Activated naive CD4-positive, alpha-beta T cell treated with Interleukin-2 at 50 U/mL for 16 hours (primary cell): ENCODE data around the gene FKBP15.
"Not testable (repeated sequence)": the region's sequence is repeated elsewhere in the genome, so short reads cannot be mapped to it uniquely, and the experiment has no call there.

Experiments
- DNase-seq: peaks from one replicate; pipeline ENCODE4 v3.0.0-alpha.2; 2020

The FKBP15 gene

DNA sequence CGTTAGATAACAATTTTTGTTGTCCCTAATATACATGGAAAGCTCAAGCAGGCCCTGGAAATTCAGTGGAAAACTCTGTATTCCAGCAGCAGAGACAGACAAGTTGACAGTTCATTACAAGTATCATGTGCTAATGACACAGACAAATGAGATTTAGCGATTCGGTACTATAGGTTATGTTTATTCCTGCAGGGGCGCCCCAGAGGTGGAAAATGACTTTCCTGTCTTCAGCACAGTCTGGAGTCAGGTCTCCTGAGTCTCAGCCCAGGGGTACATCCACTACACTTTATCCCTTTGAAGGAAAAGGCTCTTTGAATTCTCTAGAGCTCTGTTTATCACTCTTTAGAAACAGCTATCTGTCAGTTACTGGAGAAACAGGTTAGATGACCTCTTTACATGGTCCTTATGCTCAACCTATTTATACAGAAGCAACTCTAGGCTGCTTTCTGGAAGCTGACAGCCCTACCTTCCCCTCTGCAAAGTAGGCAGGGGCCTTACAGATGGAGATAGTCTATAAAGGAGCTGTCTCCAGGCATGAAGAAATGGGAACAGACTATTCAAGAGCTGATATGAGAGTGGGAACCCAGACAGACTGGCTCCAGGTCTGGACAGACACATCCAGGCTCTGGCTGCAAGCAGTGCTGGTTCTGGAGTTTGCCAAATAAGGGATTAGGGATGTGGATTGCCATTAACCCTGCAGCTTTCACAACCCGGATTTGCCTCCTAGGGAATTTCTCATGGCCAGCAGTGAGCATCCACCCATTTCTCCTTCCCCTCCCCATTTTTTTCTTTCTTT, 77.4 kb downstream of the FKBP15 start:
- DNase-seq, result no peak

DNA sequence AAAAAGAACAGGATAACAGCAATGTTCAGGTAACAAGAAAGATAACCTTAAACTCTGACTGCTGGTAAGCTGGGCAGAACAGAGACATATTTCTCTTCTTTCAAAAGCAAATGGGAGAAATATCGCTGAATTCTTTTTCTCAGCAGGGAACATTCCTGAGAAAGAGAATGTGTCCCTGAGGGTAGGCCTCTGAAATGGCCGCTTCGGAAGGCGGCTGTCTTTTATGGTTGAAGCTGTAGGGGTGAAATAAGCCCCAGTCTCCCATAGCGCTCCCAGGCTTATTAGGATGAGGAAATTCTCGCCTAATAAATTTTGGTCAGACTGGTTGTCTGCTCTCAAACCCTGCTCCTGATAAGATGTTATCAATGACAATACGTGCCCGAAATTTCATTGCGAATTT, 80.2 kb downstream of the FKBP15 start:
- not testable (repeated sequence) for DNase-seq

DNA sequence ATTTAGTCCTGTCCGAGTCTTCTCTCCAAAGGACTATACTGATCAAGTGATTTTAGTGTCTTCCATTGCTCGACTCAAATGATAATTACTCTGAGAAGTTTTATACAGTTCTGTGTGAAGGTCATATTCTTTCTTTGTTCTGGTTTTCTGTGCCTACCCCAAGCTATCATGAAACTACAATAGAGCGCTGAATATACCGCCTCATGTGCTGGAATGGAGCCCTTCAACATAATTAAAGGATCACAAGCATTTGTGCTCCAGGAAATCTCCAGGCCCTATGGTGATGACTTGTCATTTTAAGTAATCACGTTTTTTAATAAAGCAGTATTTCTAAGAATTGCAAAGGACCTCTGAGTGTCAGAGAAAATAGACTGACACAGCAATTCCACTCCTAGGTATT, 81.1 kb downstream of the FKBP15 start:
- DNase-seq, result no peak

DNA sequence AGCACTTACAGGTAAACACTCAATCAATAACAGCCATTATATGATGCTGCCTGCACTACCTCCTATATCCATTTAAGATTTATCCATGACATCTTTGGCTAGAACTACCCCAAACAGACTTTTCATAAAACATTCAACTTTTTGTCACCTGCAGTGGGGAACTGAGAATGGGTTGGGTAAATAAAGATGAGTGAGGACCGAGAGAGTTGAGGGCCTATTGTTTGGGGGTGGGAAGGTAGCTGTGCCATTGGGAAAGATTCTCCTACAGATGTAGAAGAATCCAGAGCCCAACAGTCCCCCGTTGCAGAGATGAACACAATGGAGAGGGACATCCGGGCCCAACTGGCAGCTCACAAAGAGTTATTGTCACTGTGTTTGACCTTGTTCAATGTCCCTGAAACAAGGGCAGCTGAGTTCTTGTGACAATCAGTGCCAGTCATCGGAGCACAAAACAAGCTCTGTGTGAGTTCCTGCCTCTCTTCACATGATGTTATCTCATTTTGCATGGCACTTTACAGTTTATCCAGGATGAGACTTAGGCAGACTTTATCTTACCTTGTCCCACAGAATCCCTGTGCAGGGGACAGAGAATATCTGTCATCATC, 81.8 kb downstream of the FKBP15 start:
- DNase-seq, result no peak

DNA sequence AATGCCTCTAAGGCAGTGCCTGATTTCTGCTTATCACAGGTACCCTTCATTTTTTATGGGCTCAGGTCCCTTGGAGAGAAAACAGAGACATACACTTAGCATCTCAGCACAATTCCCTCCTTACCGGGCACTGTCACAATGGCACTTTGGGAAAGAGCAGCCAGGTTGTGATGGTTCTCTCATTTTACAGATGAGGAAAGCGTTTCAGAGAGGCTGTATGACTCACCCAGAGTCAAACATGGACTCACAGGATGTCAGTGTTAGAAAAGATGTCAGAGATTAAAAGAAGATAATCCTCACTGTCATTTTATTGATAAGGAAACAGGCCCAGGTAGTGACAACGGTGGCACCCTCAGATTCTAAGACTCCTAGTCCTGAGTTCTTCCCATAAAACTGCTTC, 82.3 kb downstream of the FKBP15 start:
- DNase-seq, result no peak

DNA sequence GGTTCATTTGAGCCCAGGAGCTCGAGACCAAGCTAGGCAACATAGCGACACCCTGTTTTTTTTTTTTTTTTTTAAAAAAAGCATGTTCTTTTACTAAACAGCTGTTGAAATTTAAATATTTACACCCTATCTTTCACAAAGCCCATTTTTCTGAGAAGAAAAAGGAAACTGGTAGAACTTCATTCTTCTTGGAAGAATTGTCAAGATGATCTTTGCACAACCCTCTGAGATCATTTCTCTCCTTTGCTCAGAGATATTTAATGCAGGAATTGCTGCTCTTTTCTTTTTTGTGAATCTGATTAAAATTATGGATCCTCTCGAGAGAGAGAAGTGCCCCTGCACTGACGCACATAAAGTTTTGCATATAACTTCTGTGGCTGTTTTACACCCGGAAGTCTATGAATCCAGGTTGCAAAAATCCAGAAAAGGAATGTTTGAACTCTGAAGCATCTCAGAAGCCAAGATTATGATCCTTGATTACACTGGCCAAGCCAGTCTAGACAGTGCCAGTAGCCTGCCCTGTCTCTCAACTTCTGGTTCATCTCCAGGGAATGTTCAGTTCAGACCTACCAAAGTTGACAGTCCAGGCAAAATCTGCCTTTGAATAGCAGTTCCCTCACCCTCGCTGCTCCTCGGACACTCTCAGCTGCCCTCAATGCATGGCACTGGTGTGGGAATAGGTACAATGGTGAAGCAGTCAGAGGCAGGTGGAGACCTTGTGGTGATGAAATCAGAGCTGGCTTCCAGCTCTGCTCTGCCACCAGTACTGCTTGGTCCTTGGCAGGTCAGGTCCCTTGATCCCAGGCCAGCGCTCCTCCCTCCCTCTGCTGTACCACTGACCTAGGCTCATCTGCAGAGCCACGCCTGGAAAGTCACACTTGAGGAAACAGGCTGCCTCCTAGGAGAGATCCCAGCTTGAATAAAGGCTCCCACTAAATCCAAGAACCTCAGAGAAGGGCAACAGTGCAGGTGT, 83.6 kb downstream of the FKBP15 start:
- no peak for DNase-seq

DNA sequence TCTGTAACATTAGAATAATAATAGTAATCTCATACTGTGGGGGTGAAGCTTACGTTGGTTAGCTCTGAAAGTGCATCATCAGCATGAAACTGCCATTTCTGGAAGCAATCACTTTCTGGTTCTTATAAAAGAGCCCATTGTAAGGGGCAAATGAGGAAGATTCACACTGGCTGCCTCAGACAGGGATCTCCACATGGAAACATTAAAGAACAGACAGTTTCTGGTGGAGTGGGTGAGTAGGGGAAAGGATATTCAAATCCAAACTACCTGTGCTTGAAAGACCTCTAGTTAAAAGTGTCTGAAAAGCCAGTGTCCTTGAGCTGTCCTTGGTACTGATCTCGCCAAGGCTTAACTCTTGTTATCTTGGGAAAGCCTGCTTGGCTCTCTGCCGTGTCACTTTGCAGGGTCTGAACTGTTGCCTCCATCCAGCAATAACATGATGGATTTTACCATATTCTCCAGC, 89.4 kb downstream of the FKBP15 start:
- DNase-seq, result no peak

DNA sequence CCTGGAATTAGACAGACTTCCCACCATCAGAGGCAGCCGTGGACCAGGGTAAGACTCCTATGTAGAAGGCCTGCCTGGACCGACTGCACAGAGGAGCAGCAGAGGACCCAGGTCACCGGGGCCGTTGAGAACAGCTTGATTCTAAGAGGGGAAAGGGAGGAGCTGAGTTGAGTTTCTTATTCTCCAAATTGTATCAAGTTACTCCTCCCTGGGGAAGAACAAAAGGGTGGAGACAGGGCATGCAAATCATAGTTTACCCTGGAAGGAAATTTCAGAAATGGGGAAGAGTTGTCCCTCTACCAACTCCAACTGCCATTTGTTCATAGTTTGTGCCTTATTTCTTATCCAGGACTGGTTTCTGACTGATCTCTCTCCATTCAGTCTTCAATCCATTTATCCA, 91.2 kb downstream of the FKBP15 start:
- DNase-seq, result no peak

DNA sequence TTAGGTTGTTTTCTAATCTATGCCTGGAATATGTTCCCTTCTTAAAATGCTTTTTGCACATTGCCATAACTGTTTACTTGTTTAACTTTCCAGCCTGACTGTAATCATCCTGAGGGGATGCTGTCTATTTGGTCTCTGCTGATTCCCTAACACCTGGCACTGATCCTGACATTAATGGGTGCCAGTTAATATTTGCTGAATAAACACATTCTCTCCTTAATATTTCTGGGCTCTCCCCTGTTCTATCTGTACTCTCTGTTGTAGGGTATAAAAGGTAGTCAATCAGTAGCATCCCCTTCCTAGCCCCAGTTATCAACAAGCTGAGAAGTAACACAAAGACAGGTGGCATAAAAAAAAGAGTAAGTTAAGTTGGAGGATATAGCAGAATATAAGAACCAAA, 91.6 kb downstream of the FKBP15 start:
- DNase-seq, result no peak

DNA sequence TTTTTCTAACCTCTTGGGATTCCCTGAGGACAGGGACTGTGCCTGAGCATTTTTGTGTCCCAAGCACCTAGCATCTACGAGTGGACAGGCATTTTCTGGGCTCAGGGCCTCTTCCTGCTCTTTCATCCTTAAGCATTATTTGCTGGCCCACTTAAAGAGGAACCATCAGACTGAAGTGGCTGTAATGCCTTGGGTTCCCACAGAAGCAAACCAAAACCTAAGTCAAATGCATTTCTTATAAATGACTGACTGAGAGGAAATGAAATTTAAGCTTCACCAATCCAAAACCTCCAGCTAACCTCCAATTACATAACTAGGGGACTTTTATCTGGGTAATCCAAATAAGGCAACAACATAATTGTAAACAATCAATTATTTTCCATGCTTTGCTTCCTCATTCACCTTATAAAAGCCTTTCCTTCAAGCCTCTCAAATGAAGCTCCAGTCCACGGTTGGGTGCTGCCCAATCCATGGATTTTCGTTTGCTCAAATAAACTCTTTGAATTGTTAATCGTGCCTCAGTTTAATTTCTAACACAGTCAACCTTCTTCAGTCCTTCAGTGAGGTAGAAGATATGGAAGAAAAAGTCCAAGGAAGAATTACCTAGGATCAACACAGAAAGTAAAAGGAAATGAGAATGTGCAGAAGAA, 95.6 kb downstream of the FKBP15 start:
- DNase-seq, result no peak

DNA sequence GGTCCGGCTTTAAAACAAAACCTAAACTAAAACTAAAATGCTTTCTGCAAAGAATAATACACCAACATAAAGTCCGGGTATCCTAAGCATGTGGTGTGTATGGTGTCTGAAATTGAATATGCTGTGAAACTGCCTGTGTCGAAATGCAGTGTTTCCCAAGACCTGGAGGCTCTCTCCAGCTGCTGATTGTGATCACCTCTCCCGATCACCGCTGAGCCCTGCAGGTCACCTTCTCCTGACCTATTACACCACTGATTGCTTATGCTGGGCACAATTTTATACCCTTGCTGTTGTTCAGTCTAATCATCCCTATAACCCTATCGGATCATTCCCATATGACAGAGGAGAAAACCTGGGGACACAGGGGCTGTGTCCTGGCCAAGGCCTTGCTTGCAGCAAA, 102.2 kb downstream of the FKBP15 start:
- not testable (repeated sequence) for DNase-seq
